Fibroblast of skin of abdomen (primary cell): ENCODE data around the gene SNORC.

Experiments used
- DNase-seq: peaks from one replicate; pipeline ENCODE4 v3.0.0-alpha.2; 2013

SNORC gene

DNA sequence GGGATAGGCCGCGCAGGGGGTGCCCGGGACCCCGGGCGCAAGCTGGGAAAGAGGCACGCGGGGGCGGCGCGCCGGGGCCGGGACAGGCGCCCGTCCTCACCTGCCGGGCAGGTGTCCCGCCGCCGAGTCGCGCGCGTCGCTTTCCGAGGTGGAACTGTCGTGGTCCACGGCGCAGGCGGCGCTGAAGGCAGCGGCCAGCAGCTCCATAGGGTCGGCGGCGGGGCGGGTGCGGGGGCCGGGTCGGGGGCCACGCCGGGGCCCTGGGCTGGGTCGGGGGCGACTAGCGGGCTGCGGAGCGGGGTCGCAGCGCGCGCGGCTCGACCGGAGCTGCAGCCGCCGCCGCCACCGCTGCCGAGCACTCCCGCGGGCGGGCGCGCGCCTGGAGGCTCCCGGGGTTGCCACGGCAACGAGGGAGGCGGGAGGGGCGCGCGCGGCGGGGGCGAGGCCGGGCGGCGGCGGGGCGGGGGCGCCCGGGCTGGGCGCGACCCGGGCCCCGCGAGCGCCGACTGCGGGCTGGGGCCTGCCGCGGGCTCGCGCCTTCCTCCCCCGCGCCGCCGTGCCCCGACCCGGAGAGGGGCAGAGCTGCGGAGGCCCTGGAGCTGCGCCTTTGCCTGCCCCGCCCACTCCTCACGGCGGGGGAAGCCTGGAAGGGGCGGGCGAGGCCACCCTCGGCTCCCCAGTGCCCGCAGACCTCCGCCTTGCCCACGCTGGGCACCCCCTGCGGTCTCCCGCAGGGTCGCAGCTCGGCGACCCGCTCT lies 57.9 kb downstream of the SNORC start:
- no peak for DNase-seq
